ENCODE data around the gene PNPLA8.
"Not testable (repeated sequence)": the region's sequence is repeated elsewhere in the genome, so short reads cannot be mapped to it uniquely, and the experiment has no call there.

Gene PNPLA8

GRCh38 chr7:108467391-108467790, 58.5 kb downstream of the PNPLA8 start:
- H3K4me3 ChIP-seq (ENCODE audit: low read length), result no peak overlapping the region
- no peak for TF ChIP-seq CTCF (conservative IDR thresholded peaks at IDR 0.05; ENCODE audit: low read length)
- no peak for DNase-seq (ENCODE audit: low read depth)

GRCh38 chr7:108466322-108466721, 59.6 kb downstream of the PNPLA8 start:
- H3K4me3 ChIP-seq (ENCODE audit: low read length); DNase-seq (ENCODE audit: low read depth): not testable (repeated sequence)

- H3K4me3 ChIP-seq (ENCODE audit: low read length), result no peak overlapping the region
- no peak for TF ChIP-seq CTCF (conservative IDR thresholded peaks at IDR 0.05; ENCODE audit: low read length)
- no peak for DNase-seq (ENCODE audit: low read depth)
Observed at GRCh38 chr7:108464743-108465142, 61.2 kb downstream of the PNPLA8 start.

- TF ChIP-seq CTCF (conservative IDR thresholded peaks at IDR 0.05; ENCODE audit: low read length), result no peak
- H3K4me3 ChIP-seq (ENCODE audit: low read length), result no peak overlapping the region
- DNase-seq (ENCODE audit: low read depth), result no peak
Observed at GRCh38 chr7:108463613-108464012, 62.3 kb downstream of the PNPLA8 start.

GRCh38 chr7:108461840-108462239, 64.1 kb downstream of the PNPLA8 start:
- TF ChIP-seq CTCF (conservative IDR thresholded peaks at IDR 0.05; ENCODE audit: low read length), result no peak
- no peak overlapping the region for H3K4me3 ChIP-seq (ENCODE audit: low read length)
- DNase-seq (ENCODE audit: low read depth), result peak; percentile 31

- no peak overlapping the region for H3K4me3 ChIP-seq (ENCODE audit: low read length)
- DNase-seq (ENCODE audit: low read depth), result no peak
- no peak for TF ChIP-seq CTCF (conservative IDR thresholded peaks at IDR 0.05; ENCODE audit: low read length)
Observed at GRCh38 chr7:108460964-108461363, 65.0 kb downstream of the PNPLA8 start.

- DNase-seq (ENCODE audit: low read depth), result peak; percentile 15
- TF ChIP-seq CTCF (conservative IDR thresholded peaks at IDR 0.05; ENCODE audit: low read length), result peak; percentile 57
- H3K4me3 ChIP-seq (ENCODE audit: low read length), result no peak overlapping the region
Observed at GRCh38 chr7:108459922-108460551, 65.9 kb downstream of the PNPLA8 start.

- DNase-seq (ENCODE audit: low read depth), result no peak
- no peak for TF ChIP-seq CTCF (conservative IDR thresholded peaks at IDR 0.05; ENCODE audit: low read length)
- no peak overlapping the region for H3K4me3 ChIP-seq (ENCODE audit: low read length)
Observed at GRCh38 chr7:108457871-108458270, 68.1 kb downstream of the PNPLA8 start.

All from AG10803 (cell line).